K562 (cell line): ENCODE data around the gene SLC4A2. TPM values are rescaled to one million over a fixed set of nuclear protein-coding genes. Genes with fewer than 3 reads are reported as not detected.

Source experiments
- CREM ChIP-seq: IDR thresholded peaks from 2 replicates; pipeline ENCODE4 v1.6.1; 2014; ENCODE audit warnings: antibody characterized with exemption, low read depth
- GTF3C2 ChIP-seq: IDR thresholded peaks from 3 replicates; pipeline ENCODE4 v1.6.1; 2011; ENCODE audit warnings: borderline replicate concordance, mild to moderate bottlenecking, moderate library complexity; ENCODE audit not compliant: insufficient read length; ENCODE audit errors: extremely low read depth
- JUN ChIP-seq, 2 experiments: sonication (generic) in 1 of 2; formaldehyde crosslinking in 1 of 2; IDR thresholded peaks; 2 replicates each; pipeline versions ENCODE4 v1.6.1 to v1.8.0; 2012 to 2022; ENCODE audit warnings: borderline replicate concordance in 2 of 2, mild to moderate bottlenecking in 2 of 2, improper control_type of control experiment in 1 of 2, low read depth in 1 of 2, low read length in 1 of 2, missing genetic modification reagents in 1 of 2
- MAX ChIP-seq: sonication (generic); formaldehyde crosslinking; IDR thresholded peaks from 2 replicates; pipeline ENCODE4 v1.9.0; 2022; ENCODE audit warnings: mild to moderate bottlenecking, missing genetic modification reagents
- RAD21 ChIP-seq, 2 experiments: fragments of 250-450 bp in 1 of 2; fragments of 450-650 bp in 1 of 2; sonication (Bioruptor Pico) in 1 of 2; formaldehyde crosslinking in 1 of 2; IDR thresholded peaks in 1 of 2; conservative IDR thresholded peaks in 1 of 2; 2 replicates each; pipeline versions ENCODE4 v1.4.0 to v1.8.0; 2020 to 2022; ENCODE audit warnings: mild to moderate bottlenecking in 2 of 2, moderate library complexity in 1 of 2
- RBM15 ChIP-seq: fragments of 200-400 bp; formaldehyde crosslinking; IDR thresholded peaks from 2 replicates; pipeline ENCODE4 v1.6.1; 2018; ENCODE audit warnings: mild to moderate bottlenecking, low read length, moderate library complexity; ENCODE audit not compliant: insufficient read depth
- RERE ChIP-seq: sonication (generic); formaldehyde crosslinking; IDR thresholded peaks from 2 replicates; pipeline ENCODE4 v1.8.0; 2023; ENCODE audit warnings: missing genetic modification reagents, mild to moderate bottlenecking, borderline replicate concordance
- TRIM24 ChIP-seq, 2 experiments: fragments of 450-650 bp; IDR thresholded peaks; 2 replicates each; pipeline ENCODE4 v1.6.1; 2016
- ZMIZ1 ChIP-seq, 2 experiments: fragments of 150-350 bp in 1 of 2; IDR thresholded peaks; 2 replicates each; pipeline ENCODE4 v1.6.1; 2012 to 2016; ENCODE audit warnings: low read depth in 2 of 2, low read length in 2 of 2, mild to moderate bottlenecking in 1 of 2, moderate library complexity in 1 of 2
- ZSCAN32 ChIP-seq: fragments of 450-650 bp; formaldehyde crosslinking; IDR thresholded peaks from 2 replicates; pipeline ENCODE4 v1.4.0; 2020; ENCODE audit warnings: mild to moderate bottlenecking, moderate library complexity
- polyA plus RNA-seq, 8 experiments: library from polyadenylated mRNA; depleted of rRNA in 4 of 8; stranded (reverse) in 5 of 8; unstranded in 3 of 8; fragments of >200 nt; fragmentation: Nextera tagmentation in 2 of 8; fragmentation: Illumina TruSeq in 1 of 8; extraction: Ambion mirVana in 2 of 8; extraction: Trizol in 1 of 8; gene quantifications; 2 replicates each; pipeline versions ENCODE4 v1.2.1 to v1.2.3, GENCODE V29; 2011 to 2014; ENCODE audit warnings: inconsistent platforms in 1 of 8, missing spikeins in 1 of 8
- total RNA-seq, 7 experiments: library from RNA; depleted of rRNA in 6 of 7; stranded (reverse); fragments of >200 nt in 6 of 7; fragmentation: Illumina TruSeq in 2 of 7; extraction: Trizol in 2 of 7; gene quantifications; 2 replicates each; pipeline versions ENCODE4 v1.2.1 to v1.2.3, GENCODE V29; 2011 to 2021; ENCODE audit warnings: low replicate concordance in 1 of 7

Gene SLC4A2
- total and polyA plus RNA-seq, 9 of the 15 experiments (the other 6 are each of a cell fraction or from before 2014, with no cell fraction given): 11.4 to 375 (median 130) TPM

- TF ChIP-seq GTF3C2 (no peak), RERE (CRISPR knock-in tag) (no peak), RBM15 (no peak), RAD21 (CRISPR knock-in tag; conservative IDR thresholded peaks at IDR 0.05 in 1 of 2, IDR thresholded peaks at IDR 0.05 in 1 of 2) (peak; percentile 86 to 94), ZMIZ1 (IDR thresholded peaks at IDR 0.05; ENCODE audit: low read depth in 2 of 2, low read length in 2 of 2) (peak in 1 of 2 experiments; percentile 56; a peak in 1 of 4 replicates), MAX (CRISPR knock-in tag) (peak; percentile 69), CREM (peak; percentile 75), JUN (IDR thresholded peaks at IDR 0.05; ENCODE audit: borderline replicate concordance, low read depth, low read length) (peak; percentile 40; the same call in 1 of the 2 replicates), JUN (CRISPR knock-in tag; IDR thresholded peaks at IDR 0.05; ENCODE audit: borderline replicate concordance) (no peak; the same call in 1 of the 2 replicates), TRIM24 (IDR thresholded peaks at IDR 0.05) (0 out of 4 replicates have a peak, but pooled peaks of 1 of the 2 experiments have one; percentile 9), ZSCAN32 (no peak)
Measured at GRCh38 chr7:151123822-151124464, 64.6 kb downstream of the SLC4A2 start (continued).
